Measurements from ENCODE around the gene TBX6.

TBX6 gene

GRCh38 chr16:30054451-30054850 is 37.3 kb downstream of the TBX6 start:
- no peak for TF ChIP-seq CSDC2 (CRISPR knock-in tag; IDR thresholded peaks at IDR 0.05)
- no peak for ATAC-seq

GRCh38 chr16:30053376-30054015 is 38.2 kb downstream of the TBX6 start:
- no peak for TF ChIP-seq ZNF70 (CRISPR knock-in tag; IDR thresholded peaks at IDR 0.05)
- TF ChIP-seq ZFP30 (CRISPR knock-in tag; IDR thresholded peaks at IDR 0.05) = no peak
- no peak for TF ChIP-seq TOX (CRISPR knock-in tag; IDR thresholded peaks at IDR 0.05; ENCODE audit: borderline replicate concordance)
- no peak for TF ChIP-seq ZC3H10 (CRISPR knock-in tag; IDR thresholded peaks at IDR 0.05)
- TF ChIP-seq GLIS3 (CRISPR knock-in tag; IDR thresholded peaks at IDR 0.05) = no peak
- TF ChIP-seq RARB (CRISPR knock-in tag; IDR thresholded peaks at IDR 0.05) = no peak
- no peak for TF ChIP-seq PPARA (CRISPR knock-in tag; IDR thresholded peaks at IDR 0.05; ENCODE audit: borderline replicate concordance)
- no peak for TF ChIP-seq TCF4 (CRISPR knock-in tag; IDR thresholded peaks at IDR 0.05; ENCODE audit: borderline replicate concordance)
- no peak for TF ChIP-seq CSRNP3 (CRISPR knock-in tag; IDR thresholded peaks at IDR 0.05)
- TF ChIP-seq, protein P1, sequence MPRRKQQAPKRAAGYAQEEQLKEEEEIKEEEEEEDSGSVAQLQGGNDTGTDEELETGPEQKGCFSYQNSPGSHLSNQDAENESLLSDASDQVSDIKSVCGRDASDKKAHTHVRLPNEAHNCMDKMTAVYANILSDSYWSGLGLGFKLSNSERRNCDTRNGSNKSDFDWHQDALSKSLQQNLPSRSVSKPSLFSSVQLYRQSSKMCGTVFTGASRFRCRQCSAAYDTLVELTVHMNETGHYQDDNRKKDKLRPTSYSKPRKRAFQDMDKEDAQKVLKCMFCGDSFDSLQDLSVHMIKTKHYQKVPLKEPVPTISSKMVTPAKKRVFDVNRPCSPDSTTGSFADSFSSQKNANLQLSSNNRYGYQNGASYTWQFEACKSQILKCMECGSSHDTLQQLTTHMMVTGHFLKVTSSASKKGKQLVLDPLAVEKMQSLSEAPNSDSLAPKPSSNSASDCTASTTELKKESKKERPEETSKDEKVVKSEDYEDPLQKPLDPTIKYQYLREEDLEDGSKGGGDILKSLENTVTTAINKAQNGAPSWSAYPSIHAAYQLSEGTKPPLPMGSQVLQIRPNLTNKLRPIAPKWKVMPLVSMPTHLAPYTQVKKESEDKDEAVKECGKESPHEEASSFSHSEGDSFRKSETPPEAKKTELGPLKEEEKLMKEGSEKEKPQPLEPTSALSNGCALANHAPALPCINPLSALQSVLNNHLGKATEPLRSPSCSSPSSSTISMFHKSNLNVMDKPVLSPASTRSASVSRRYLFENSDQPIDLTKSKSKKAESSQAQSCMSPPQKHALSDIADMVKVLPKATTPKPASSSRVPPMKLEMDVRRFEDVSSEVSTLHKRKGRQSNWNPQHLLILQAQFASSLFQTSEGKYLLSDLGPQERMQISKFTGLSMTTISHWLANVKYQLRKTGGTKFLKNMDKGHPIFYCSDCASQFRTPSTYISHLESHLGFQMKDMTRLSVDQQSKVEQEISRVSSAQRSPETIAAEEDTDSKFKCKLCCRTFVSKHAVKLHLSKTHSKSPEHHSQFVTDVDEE (CRISPR knock-in tag; IDR thresholded peaks at IDR 0.05) = no peak
- no peak for TF ChIP-seq ZFP3 (CRISPR knock-in tag; IDR thresholded peaks at IDR 0.05)
- TF ChIP-seq CSDC2 (CRISPR knock-in tag; IDR thresholded peaks at IDR 0.05) = no peak
- no peak for TF ChIP-seq ISL1 (CRISPR knock-in tag; IDR thresholded peaks at IDR 0.05)
- no peak for TF ChIP-seq PATZ1 (CRISPR knock-in tag; IDR thresholded peaks at IDR 0.05; ENCODE audit: borderline replicate concordance)
- ATAC-seq = peak; percentile 64

- TF ChIP-seq ZNF565 (CRISPR knock-in tag; conservative IDR thresholded peaks at IDR 0.05; ENCODE audit: low read depth) = no peak
- TF ChIP-seq ZFP3 (CRISPR knock-in tag; IDR thresholded peaks at IDR 0.05) = 0 out of 2 replicates have a peak, but pooled peaks have one; percentile 34
- TF ChIP-seq BACH2 (CRISPR knock-in tag; IDR thresholded peaks at IDR 0.05; ENCODE audit: borderline replicate concordance) = no peak
- 0 out of 2 replicates have a peak, but pooled peaks have one; percentile 15 for TF ChIP-seq ZNF70 (CRISPR knock-in tag; IDR thresholded peaks at IDR 0.05)
- no peak for TF ChIP-seq PATZ1 (CRISPR knock-in tag; IDR thresholded peaks at IDR 0.05; ENCODE audit: borderline replicate concordance)
- no peak for TF ChIP-seq ISL1 (CRISPR knock-in tag; IDR thresholded peaks at IDR 0.05)
- TF ChIP-seq, protein P1 (CRISPR knock-in tag; IDR thresholded peaks at IDR 0.05) = 0 out of 2 replicates have a peak, but pooled peaks have one; percentile 52
- peak; percentile 82 for ATAC-seq
Observed at GRCh38 chr16:30052671-30053372, 38.9 kb downstream of the TBX6 start.
